Measurements from ENCODE around the gene FGF5.

DNA sequence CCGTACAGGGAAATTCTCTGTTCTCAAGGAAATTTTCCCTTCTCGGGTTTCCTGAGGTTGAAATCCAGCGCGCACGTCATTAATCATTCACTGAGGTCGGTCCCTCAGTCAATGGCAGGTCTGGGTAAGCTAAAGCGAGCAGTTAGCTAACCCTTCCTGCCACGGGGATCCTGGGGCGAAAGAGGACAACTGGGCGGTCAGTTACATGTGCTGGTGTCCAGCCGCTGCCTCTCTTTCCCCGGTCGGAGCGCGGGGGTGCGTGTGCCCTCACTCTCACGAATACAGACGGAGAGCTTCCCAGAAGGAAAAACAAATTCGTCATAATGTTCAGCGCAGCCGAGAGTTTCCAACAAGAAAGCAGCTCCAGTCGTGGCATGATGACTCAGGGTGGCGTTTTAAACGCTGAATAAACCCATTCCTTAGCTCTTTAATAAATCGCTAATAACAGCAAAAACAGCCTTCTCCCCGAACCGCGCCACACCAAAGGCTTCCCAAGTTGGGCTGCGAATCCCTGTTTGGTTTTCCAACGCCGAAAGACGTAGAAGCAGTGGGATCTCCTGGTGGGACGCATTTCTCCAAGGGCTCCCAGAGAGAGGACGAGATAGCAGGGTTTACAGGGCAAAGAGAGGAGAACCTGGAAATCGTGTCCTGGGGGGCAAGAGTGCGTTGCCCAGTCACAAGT lies 752 bp upstream of the FGF5 start:
- TF ChIP-seq CTCF (conservative IDR thresholded peaks at IDR 0.05; ENCODE audit: low read depth, low read length) = no peak
- no peak for TF ChIP-seq EZH2phosphoT487 (IDR thresholded peaks at IDR 0.05; ENCODE audit: borderline replicate concordance, low read length)
- TF ChIP-seq EZH2 (IDR thresholded peaks at IDR 0.05; ENCODE audit: low read length, unreplicated experiment) = no peak
